Left renal cortex interstitium (tissue), 4 donors: Measurements from ENCODE around the gene EYS. TPM values are rescaled to one million over a fixed set of nuclear protein-coding genes. Genes with fewer than 3 reads are reported as not detected.
"Not testable (repeated sequence)": the region's sequence is repeated elsewhere in the genome, so short reads cannot be mapped to it uniquely, and the experiment has no call there.

Source experiments
- DNase-seq, 4 donors: peaks; one replicate each; pipeline ENCODE4 v3.0.0-alpha.2; 2013; ENCODE audit warnings: low read depth in 4 of 4, low spot score in 2 of 4, missing footprints in 1 of 4
- polyA plus RNA-seq, 4 donors: library from polyadenylated mRNA; unstranded; fragments of 120-200 nt; gene quantifications; one replicate each; pipeline ENCODE4 v1.2.1, GENCODE V29; 2013; ENCODE audit not compliant: insufficient read length in 4 of 4

Gene EYS
- polyA plus RNA-seq, 4 donors: 0.43 to 0.81 (median 0.67) TPM

DNA sequence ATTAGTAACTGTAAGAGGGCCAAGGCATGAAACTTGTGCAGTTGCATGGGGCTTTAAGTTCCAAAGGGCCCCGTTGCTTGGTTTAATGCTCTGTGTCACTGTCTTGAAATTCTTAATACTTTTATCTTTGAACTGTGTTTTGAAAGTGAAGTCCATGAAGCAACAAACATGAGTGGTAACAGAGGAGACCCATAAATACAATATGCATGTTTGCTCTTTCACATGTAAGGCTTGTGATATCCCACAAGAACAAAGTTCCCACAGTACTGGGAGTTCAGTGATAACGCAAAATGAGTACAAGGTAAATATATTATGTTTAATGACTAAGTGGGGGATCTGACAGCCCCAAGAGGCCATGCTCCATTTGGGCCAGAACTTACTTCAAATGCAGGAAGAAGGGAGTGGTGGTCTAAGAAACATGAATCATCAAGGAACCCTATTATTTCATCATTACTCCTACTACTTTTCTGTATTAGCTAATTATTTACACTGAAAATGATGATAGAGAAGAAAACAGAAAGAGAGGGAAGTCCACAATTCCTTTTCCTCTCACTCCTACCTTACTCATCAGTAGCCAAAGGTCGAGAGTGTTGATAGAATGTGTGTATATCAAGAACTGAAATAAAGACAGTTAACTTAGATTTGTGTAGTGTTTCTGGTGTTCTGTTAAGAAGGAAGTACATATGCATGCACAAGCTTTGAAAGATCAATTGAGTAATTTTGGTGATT is 1914.1 kb downstream of the EYS start:
- DNase-seq: no peak

DNA sequence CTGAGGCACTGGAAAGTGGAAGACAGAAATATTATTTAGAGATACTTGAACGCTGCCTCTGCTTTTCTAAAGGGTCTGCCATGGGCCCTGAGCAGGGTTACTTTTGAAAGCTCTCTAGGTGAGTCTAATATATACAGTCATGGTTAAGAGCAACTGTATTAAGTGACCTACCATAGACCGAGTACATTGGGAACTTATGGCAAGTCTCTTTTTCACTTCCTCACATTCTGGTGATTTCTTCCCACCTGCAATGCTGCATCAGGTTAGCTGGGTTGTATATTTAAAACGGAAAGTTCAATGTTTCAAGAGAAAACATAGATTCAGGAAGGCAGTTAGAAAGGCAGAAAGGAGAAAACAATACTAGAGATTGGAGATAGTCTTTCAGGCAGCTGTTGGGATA is 1916.7 kb downstream of the EYS start:
- no peak for DNase-seq

DNA sequence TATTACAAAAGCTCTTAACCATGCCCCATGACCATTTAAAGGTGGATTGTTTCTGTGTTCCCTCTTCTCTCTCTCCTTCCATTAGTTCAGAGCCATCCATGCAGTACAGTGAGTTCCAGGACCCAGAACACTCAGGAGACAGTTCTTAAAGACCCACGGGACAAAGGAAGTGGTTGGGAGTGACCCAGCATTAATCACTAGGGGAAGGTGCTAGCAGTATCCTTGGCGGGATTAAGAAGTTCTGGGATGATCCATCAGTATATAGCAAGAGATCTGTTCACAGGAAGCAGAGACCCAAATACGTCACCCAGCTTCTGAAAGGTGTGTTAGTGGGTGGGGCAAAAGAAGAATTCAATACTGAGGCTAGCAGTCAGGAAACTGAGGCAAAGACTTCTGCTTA is 1917.3 kb downstream of the EYS start:
- no peak for DNase-seq

DNA sequence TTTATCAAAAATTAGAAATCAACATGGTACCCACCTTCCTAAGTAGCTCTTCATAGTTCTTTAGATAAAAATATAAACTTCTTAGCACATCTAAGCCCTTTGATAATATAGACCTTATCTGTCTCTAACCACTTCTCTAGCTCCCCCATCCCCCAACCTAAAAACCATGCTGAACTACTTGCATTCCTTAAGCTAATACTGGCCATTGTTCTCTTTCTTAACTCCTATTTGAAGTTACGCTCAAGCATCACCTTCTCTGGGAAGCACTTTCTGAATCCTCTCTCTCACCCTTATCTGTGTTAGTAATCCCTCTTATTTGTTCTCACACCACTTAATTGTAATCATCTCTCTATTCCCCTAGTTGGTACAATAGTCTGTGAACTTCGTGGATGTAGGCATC is 1918.5 kb downstream of the EYS start:
- DNase-seq: no peak

DNA sequence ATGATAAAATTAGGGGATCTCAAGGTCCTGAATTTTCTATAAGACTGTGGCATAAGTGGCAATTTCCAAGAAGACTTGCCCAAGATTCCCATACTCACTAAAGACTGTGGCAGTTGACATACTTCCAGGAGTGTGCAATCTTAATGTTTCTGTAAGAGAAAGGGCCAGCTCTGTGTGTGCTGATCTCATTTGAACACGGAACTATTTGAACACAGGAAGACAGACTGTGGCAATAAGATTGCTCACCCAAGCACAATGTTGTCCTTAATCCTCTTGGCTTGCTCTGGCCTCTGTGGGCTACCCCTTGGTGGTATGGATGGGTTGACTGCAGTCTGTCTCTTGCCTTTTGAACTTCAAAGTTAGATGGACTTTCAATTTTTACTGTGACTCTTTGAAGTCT is 1920.0 kb downstream of the EYS start:
- no peak for DNase-seq

GRCh38 chr6:63785006-63785405 is 1922.0 kb downstream of the EYS start:
- no peak for DNase-seq

GRCh38 chr6:63783096-63783495 is 1923.9 kb downstream of the EYS start:
- no peak for DNase-seq

DNA sequence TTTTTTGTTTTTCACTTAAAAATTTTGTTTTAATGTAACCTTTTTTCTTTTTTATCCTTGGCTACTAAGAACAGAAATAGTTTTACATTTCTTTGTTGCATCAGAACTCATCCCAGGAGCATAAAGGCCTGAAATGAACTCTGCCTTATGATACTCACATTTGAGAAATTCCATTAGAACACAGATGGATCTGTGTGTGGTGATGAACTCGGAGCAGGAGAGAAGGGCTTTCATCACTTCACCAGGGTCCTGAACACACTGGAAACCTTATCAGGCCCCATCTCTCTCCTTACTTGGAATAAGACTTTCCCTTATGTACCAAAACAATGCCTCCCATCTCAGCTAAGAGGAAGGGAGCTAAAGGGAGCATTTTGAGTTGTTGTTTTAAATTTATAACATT is 1932.1 kb downstream of the EYS start:
- no peak for DNase-seq

DNA sequence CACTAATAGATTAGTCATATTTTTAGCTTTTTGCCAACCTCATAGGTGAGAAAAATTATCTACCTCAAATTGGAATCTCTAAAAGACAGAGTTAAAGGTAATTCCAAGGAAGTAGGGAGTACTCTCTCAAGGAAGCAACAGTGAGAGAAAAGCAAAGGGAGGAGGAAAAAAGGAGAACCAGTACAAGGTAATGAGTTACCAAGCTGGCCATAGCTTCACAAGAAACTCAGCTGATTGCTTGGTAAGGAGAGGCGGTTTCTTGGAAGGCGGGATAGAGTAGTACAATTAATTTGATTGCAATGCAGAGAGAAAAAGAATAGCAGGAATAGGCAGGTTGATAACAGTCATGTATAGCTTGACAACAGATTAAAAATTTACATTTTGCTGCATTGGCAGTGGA is 1933.8 kb downstream of the EYS start:
- DNase-seq: no peak

DNA sequence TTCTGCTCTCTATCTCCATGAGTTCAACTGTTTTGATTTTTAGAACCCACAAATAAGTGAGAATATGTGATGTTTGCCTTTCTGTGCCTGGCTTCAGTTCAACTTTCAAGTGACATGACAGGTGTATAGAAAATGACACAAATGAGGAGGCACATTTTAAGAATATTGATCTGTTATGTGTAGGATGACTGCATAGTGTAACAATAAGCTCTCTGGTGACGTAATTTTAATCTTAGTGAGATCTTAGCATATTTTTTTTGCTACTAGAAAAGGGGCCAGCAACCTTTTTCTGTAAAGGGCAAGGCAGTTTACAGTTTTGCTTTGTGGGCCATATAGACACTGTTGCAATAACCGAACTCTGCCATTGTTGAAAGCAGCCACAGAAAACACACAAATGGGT is 1941.2 kb downstream of the EYS start:
- no peak for DNase-seq

DNA sequence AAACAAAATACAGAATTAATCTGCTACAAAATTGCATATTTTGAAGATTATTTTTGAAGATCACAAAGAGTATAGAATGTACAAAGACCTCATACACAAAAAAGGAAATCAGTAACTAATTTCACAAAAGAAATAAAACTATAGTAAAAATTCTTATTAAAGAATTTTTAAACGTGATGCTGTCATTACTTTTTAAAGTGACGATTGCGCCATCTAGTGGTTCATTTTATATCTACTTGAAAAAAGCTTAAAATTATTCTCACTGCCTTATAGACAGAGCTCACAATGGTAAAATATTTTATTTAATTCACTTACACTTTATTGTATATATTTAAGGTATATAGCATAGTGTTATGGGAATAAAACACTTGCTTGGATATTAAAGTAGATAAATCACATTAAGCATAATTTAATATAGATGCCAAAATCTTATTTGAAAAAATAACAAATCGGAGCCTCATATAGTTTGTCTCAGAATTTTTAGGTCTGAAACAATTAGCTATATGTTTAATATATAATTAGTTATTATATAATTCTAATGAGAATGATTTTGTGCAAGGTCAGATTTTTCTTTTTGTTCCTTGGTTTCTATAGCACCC is 1942.6 kb downstream of the EYS start:
- DNase-seq: peak in 3 of 4 donors; percentile 3 to 22 (median 21)

DNA sequence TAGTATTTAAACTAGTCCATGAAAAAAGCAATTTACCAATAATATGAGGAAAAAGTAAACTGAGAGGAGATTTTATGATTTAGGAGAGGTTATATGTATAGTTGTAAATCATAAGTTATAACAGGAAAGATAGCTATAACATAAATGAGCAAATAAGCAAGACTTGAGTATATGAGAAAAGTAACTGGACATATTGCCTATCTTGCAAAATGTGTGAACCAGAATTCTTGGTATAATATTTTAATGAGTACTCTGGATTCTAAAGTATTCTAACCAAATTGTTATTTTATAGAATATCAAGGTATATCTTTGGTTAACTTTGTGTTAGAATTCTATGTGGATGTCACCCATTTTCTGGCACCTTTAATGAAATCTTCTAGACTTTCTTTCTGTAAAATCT is 1946.8 kb downstream of the EYS start:
- DNase-seq: no peak

DNA sequence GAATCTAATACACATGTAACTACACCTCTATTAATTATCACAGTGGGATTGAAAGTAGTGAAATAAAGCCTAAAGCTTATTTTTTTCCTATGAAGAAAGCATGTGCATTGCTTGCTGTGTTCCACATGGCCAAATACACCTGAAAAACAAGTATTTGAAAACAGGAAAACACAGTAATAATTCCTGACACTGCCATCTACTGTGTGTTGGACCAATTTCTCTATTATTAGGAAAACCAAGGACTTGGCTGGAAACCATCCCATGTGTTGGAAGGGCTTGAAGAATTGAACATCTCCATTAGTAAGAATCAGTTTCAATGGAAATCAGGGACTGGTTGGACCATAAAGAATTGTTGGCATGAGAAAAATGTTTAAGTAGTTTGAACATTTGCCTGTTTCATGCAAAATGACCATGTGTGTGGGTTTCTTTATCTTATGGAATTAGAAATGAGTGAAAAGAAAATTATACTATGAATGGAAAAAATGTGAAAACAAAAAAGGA is 1947.4 kb downstream of the EYS start:
- no peak for DNase-seq

- no peak for DNase-seq
These were observed 1949.2 kb downstream of the EYS start for GRCh38 chr6:63757826-63758225.

DNA sequence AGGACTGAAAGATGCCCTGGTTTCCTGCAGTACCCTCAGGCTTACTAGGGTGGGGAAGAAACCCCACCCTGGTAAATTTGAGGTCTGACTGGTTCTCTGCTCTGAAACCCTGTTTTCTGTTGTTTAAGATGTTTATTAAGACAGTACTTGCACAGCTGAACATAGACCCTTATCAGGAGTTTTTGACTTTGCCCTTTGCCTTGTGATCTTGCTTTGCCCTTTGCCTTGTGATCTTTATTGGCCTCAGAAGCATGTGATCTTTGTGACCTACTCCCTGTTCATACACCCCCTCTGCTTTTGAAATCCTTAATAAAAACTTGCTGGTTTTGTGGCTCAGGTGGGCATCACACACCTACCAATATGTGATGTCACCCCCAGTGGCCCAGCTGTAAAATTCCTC is 1949.8 kb downstream of the EYS start:
- not testable (repeated sequence) for DNase-seq

DNA sequence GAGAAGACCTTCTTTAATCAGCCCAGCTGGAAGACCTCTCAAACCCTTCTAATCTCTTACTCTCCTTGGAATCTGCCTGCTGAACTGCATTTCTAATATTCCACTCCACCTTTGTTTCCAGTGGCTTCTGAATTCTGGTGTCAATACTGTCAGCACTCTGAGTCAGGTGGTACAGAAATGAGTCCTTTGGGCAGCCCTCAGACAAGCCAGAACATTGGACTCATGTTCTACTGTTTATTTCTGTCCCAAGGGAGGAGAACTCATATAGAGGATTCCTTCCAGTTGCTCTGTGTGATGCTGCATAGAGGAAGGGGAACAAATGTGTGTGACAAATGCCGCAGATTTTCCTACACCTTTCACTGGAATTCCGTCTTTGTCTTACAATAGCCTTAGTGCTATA is 1956.6 kb downstream of the EYS start:
- no peak for DNase-seq

DNA sequence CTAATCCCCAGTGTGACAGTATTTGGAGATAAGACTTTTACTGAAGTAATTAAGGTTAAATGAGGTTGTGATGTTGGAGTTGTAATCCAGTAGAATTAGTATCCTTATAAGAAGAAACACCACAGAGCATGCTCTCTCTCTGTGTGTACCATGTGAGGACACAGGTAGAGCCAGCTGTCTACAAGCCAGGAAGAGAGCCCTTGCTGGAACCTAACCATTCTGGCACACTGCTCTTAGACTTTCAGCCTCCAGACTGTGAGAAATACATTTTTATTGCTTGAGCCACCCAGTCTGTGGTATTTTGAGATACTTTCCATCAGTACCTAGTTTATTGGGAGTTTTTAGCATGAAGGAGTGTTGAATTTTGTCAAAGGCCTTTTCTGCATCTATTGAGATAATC is 1961.2 kb downstream of the EYS start:
- no peak for DNase-seq

DNA sequence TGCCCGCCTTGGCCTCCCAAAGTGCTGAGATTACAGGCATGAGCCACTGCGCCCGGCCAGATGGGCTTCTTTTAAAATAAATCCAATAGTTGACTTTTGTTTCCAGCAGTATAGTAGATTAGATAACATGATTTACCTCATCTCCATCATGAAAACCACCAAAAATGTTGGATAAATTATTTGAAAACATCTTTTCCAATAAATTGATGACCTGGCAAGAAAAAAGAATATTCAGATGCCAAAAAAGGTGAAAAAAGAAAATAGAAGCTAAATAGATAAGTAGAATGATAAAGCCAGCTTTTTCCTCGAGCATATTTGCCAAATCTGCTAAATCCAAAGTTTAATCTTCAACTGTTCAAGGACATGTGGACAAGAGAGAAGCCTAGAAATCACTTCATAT is 1962.2 kb downstream of the EYS start:
- DNase-seq: no peak

DNA sequence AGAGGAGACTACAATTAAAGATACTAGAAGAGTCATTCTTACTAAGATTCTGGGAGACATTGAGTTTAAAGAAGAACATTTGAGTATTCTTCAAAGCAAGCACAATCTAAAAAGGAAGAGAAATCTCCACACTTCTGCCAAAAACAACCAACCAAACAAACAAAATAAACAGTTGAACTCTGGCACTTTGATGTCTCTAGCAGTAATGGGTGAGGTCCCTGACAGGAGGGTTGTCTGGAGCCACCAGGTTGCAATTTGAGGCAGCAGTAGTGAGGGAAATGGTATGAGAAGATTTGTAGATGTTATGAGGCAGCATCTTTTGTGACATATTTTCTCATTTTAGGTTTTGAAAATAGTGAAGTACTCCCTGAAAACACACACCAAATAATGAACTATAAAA is 1963.3 kb downstream of the EYS start:
- DNase-seq: no peak

- no peak for DNase-seq
These were observed 1965.0 kb downstream of the EYS start for GRCh38 chr6:63742060-63742459.

GRCh38 chr6:63740709-63741108 is 1966.3 kb downstream of the EYS start:
- DNase-seq: no peak

DNA sequence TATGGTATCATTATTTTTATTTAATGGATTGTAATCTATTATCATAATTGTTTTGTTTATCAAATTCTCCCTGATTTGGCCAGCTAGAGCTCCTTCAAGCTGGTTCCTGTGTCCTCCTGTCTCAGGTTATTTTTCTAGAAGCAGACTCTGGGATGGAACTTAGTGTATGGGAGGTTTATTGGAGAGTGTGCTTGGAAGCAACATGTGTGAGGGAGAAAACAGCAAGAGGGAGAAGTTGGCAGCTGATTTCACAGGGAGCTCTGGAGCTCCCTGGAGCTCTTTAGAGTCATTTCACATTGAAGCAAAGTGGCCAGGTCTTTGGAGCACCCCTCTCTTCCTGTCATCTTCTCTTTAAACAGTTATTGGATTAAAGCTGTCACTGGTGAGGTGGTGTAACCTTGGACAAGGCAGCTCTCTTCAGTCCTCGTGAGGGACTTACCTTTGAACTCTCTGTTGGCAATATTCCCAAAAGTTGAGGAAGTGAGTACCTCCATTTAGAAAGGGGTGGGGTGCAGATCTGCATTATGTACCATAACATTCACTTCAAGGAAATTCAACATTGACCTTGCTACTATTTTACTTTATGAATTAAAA is 1967.8 kb downstream of the EYS start:
- no peak for DNase-seq
